COR-L47 (cell line): ENCODE measurements around the gene HDAC9.
"Not testable (repeated sequence)": the region's sequence is repeated elsewhere in the genome, so short reads cannot be mapped to it uniquely, and the experiment has no call there.

ENCODE experiments used
- DNase-seq: peaks from one replicate; lab custom pipeline; 2025; lab: John Stamatoyannopoulos, UW

Gene HDAC9

DNA sequence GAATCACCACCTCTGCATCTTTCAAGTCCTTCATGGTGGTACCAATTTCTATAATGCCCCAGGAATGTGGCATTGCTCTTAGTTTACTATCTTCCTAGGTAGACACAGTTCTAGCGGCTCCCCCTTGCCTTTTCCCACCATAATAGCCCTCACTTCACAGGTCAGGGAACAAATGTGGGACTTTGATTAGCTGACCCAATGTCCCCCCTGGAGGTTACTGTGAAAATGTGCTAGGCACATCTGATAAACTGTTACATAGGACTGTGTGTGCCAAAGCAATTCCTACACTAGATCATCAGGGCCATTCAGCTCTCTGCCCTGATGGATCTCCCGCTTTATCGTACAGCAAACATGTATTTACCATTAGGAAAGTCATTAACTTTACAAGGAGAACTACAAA, 527.9 kb downstream of the HDAC9 start:
- no peak for DNase-seq

DNA sequence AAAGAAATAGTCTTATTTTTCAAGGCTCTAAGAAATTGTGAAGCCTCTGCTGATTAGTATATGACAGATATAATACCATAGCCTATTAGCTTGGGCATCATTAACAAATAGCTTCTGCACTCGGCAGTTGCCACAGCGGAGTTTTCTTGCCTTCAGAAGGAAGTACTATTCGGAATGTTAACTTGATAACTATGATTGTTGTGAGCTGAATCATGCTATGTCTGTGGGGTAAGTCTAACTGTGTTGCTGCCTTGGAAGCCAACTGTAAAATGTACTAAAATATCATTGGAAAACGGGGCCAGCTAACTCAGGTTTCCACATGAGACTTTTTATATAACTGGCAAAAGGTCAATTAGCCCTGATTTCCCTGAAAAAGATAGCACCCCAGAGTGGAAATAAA, 528.7 kb downstream of the HDAC9 start:
- DNase-seq, result no peak

DNA sequence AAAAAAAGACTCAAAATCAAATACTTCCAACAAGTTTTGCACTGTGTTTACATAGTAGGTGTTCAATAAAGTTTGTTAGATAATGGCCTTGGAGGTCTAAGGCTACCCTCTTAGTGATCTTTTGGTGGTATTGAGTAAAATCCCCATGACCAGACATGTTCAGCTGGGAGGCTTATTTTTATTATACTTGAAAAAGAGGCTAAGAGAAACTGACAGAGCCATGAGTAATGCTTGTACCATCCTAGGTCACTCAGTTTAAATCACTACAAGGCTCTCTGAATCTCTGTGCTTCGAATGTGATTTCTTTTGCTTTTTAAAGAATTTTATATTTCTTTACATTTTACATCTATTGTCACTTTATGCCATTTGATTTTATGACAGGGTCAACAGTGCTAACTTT, 531.3 kb downstream of the HDAC9 start:
- DNase-seq, result no peak

DNA sequence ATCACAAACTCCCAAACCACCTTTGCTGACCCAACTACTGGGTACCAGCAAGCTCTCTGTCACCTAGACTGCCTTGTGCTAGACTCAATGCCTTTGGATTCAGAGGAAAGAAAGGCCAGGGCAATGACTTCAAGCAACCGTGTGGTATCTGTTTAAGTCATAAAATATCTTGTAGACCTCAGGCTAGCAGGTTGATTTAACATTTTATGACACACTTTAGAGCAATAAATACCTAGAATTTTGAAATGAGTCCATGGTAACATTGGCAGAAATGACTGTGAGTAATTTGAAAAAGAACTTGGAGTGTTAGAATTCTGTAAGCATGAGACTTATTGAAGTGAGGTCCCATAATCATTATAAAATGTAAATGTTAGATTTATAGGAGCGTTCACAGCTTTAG, 534.7 kb downstream of the HDAC9 start:
- no peak for DNase-seq

DNA sequence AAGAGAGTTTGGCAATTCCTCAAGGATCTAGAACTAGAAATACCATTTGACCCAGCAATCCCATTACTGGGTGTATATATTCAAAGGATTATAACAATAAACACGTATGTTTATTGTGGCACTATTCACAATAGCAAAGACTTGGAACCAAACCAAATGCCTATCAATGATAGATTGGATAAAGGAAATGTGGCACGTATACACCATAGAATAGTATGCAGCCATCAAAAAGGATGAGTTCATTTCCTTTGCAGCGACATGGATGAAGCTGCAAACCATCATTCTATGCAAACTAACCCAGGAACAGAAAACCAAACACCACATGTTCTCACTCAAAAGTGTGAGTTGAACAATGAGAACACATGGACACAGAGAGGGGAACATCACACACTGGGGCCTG, 537.4 kb downstream of the HDAC9 start:
- DNase-seq, result not testable (repeated sequence)

DNA sequence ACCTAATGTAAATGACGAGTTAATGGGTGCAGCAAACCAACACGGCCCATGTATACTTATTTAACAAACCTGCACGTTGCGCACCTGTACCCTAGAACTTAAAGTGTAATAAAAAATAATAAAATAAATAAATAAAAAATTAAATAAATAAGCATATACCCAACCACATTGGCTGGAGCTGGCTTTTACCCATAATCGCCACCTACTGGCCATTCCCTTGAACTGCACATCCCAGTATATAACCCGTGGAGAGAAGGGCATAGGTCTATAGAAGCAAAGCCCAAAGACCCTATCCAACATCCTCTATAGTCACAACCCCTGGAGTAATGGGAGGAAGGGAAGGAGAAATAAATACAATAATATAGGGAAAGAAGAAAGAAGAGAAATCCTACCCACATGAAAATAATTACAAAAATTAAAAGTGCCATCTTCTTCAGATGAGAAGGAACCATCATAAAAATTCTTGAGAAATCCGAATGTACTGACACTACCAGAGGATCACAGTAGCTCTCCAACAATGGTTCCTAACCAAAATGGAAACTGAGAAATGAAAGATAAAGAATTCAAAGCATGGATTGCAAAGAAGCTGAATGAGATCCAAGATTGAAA, 556.3 kb downstream of the HDAC9 start:
- peak; percentile 18 for DNase-seq
